ENCODE measurements around the gene PSME2. TPM values are rescaled to one million over a fixed set of nuclear protein-coding genes. Genes with fewer than 3 reads are reported as not detected.

Gene PSME2
- total RNA-seq, 1 experiment from 2014 or later: 153 TPM

- Histone ChIP-seq H3F3A (ENCODE audit: insufficient read depth, low read depth) (no peaks in the 10 kb centered on the region), H3K36me3 (ENCODE audit: low read depth) (no peaks in the 10 kb centered on the region), H3K79me2 (ENCODE audit: low read depth) (peaks cover 12% of the 10 kb centered on the region), H3K9me3 (ENCODE audit: insufficient read depth, low read depth) (no peaks in the 10 kb centered on the region), H3K27ac (no peak overlapping the region), H3K27me3 (ENCODE audit: insufficient read depth, low read depth) (no peaks in the 10 kb centered on the region), H3K9me2 (ENCODE audit: insufficient read depth) (no peaks in the 10 kb centered on the region), H4K20me1 (ENCODE audit: insufficient read depth) (no peaks in the 10 kb centered on the region), H3K4me1 (replicated peaks; ENCODE audit: insufficient read depth) (peaks cover 4% of the 10 kb centered on the region; the same call in 1 of the 2 replicates), H3K4me2 (no peak overlapping the region), H2AFZ (no peak overlapping the region), H3K4me3 (no peak overlapping the region)
- TF ChIP-seq CTCF (conservative IDR thresholded peaks at IDR 0.05) (no peak), EZH2 (IDR thresholded peaks at IDR 0.05; ENCODE audit: low read depth) (no peak)
- CTCF ChIA-PET: no interaction called here
- intact Hi-C loops (cut with micrococcal nuclease; ENCODE audit: unreplicated experiment): no loop called here
- POLR2A ChIA-PET (ENCODE audit: unreplicated experiment): interaction anchor here (0.6 kb wide), 1 partner anchor 466 kb away, joined by 3 read pairs; no protein-coding TSS in a partner anchor
- no TSS peak for BruUV-seq (replicated peaks)
- no peak for DNase-seq
These were observed 47.2 kb downstream of the PSME2 start for GRCh38 chr14:24098927-24099813.

- BruUV-seq (replicated peaks): no TSS peak
- Histone ChIP-seq H2AFZ (no peak overlapping the region), H3K27me3 (ENCODE audit: insufficient read depth, low read depth) (no peaks in the 10 kb centered on the region), H4K20me1 (ENCODE audit: insufficient read depth) (no peaks in the 10 kb centered on the region), H3K4me2 (no peak overlapping the region), H3K36me3 (ENCODE audit: low read depth) (no peaks in the 10 kb centered on the region), H3K27ac (no peak overlapping the region), H3K9me3 (ENCODE audit: insufficient read depth, low read depth) (no peaks in the 10 kb centered on the region), H3K4me3 (no peak overlapping the region), H3K9me2 (ENCODE audit: insufficient read depth) (no peaks in the 10 kb centered on the region), H3F3A (ENCODE audit: insufficient read depth, low read depth) (peaks cover 2% of the 10 kb centered on the region; the same call in 1 of the 2 replicates), H3K79me2 (ENCODE audit: low read depth) (peaks cover 12% of the 10 kb centered on the region), H3K4me1 (replicated peaks; ENCODE audit: insufficient read depth) (peaks cover 8% of the 10 kb centered on the region)
- CTCF ChIA-PET: no interaction called here
- POLR2A ChIA-PET (ENCODE audit: unreplicated experiment): interaction anchor here (0.6 kb wide), 1 partner anchor 465 kb away, joined by 3 read pairs; no protein-coding TSS in a partner anchor
- DNase-seq: no peak
- TF ChIP-seq CTCF (conservative IDR thresholded peaks at IDR 0.05): no peak
- TF ChIP-seq EZH2 (IDR thresholded peaks at IDR 0.05; ENCODE audit: low read depth): no peak
- intact Hi-C loops (cut with micrococcal nuclease; ENCODE audit: unreplicated experiment): no loop called here
These were observed 48.0 kb downstream of the PSME2 start for GRCh38 chr14:24098229-24098926.

- Histone ChIP-seq H3K4me2 (no peak overlapping the region), H3K9me3 (ENCODE audit: insufficient read depth, low read depth) (no peaks in the 10 kb centered on the region), H3K9me2 (ENCODE audit: insufficient read depth) (0 out of 2 replicates have a peak, but pooled peaks cover 3% of the 10 kb centered on the region), H3K4me3 (no peak overlapping the region), H3K79me2 (ENCODE audit: low read depth) (peaks cover 12% of the 10 kb centered on the region), H3K36me3 (ENCODE audit: low read depth) (no peaks in the 10 kb centered on the region), H2AFZ (no peak overlapping the region), H3K27me3 (ENCODE audit: insufficient read depth, low read depth) (no peaks in the 10 kb centered on the region), H3K27ac (no peak overlapping the region), H3K4me1 (replicated peaks; ENCODE audit: insufficient read depth) (peaks cover 12% of the 10 kb centered on the region), H3F3A (ENCODE audit: insufficient read depth, low read depth) (peaks cover 4% of the 10 kb centered on the region; the same call in 1 of the 2 replicates), H4K20me1 (ENCODE audit: insufficient read depth) (no peaks in the 10 kb centered on the region)
- CTCF ChIA-PET: no interaction called here
- DNase-seq: no peak
- TF ChIP-seq CTCF (conservative IDR thresholded peaks at IDR 0.05) (no peak), EZH2 (IDR thresholded peaks at IDR 0.05; ENCODE audit: low read depth) (no peak)
- intact Hi-C loops (cut with micrococcal nuclease; ENCODE audit: unreplicated experiment): no loop called here
- BruUV-seq (replicated peaks): no TSS peak
- POLR2A ChIA-PET (ENCODE audit: unreplicated experiment): no interaction called here
These were observed 49.7 kb downstream of the PSME2 start for GRCh38 chr14:24096545-24097181.
